Endothelial cell (in vitro differentiated cells): Measurements from ENCODE around the gene TMEM198. TPM values are rescaled to one million over a fixed set of nuclear protein-coding genes. Genes with fewer than 3 reads are reported as not detected.

Experiments used
- DNase-seq: peaks from one replicate; pipeline ENCODE4 v3.0.0; 2021; ENCODE audit warnings: low spot score
- H3K27ac Mint-ChIP-seq: one replicate; pipeline ENCODE4 v1.8.0; 2021; ENCODE audit warnings: mixed read lengths, inconsistent platforms; ENCODE audit not compliant: unreplicated experiment
- H3K27me3 Mint-ChIP-seq: one replicate; pipeline ENCODE4 v1.8.0; 2021; ENCODE audit warnings: mild to moderate bottlenecking, moderate library complexity, mixed read lengths, inconsistent platforms; ENCODE audit not compliant: unreplicated experiment
- H3K36me3 Mint-ChIP-seq: one replicate; pipeline ENCODE4 v1.8.0; 2021; ENCODE audit warnings: mild to moderate bottlenecking, low read depth, mixed read lengths, inconsistent platforms; ENCODE audit not compliant: unreplicated experiment
- H3K4me1 Mint-ChIP-seq: one replicate; pipeline ENCODE4 v1.8.0; 2021; ENCODE audit warnings: mild to moderate bottlenecking, mixed read lengths, inconsistent platforms; ENCODE audit not compliant: unreplicated experiment
- H3K4me3 Mint-ChIP-seq: one replicate; pipeline ENCODE4 v1.8.0; 2021; ENCODE audit warnings: mild to moderate bottlenecking, mixed read lengths, inconsistent platforms; ENCODE audit not compliant: unreplicated experiment
- H3K9me3 Mint-ChIP-seq: one replicate; pipeline ENCODE4 v1.8.0; 2021; ENCODE audit warnings: mixed read lengths, inconsistent platforms; ENCODE audit not compliant: unreplicated experiment
- total RNA-seq: library from RNA; stranded (reverse); fragmentation: NEBNext Ultra II Directional; extraction: Animal tissue kit (Norgen Biotek cat#: 25700); gene quantifications from one replicate; pipeline ENCODE4 v1.2.1, GENCODE V29; 2021; ENCODE audit not compliant: unreplicated experiment
- TF ChIP-seq, protein P1 (sequence below): fragments of 200-600 bp; sonication (generic); IDR thresholded peaks from one replicate; pipeline ENCODE4 v1.5.0; 2021; ENCODE audit warnings: antibody characterized with exemption; ENCODE audit not compliant: unreplicated experiment

Gene TMEM198
- total RNA-seq, 1 donor from 2014 or later, result not detected

DNA sequence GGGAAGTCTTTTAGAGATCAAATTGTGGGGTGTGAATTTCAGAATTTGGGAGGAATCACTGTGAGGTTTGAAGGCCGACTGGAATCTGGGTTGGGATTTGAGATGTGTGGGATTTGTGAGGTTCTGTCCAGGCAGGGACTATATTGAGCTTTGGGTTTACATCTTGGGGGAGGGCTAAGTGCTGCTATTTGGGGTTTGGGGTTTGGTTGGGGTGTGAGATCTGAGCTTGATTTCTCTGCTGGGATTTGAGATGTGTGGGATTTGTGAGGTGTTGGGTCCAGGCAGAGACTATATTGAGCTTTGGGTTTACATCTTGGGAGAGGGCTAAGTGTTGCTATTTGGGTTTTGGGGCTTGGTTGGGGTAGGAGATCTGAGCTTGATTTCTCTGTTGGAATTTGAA, 44.3 kb upstream of the TMEM198 start:
- Mint-ChIP-seq H3K27ac (peak overlapping the region; percentile 22), H3K4me3 (peak overlapping the region; percentile 92), H3K36me3 (peaks cover 11% of the 10 kb centered on the region), H3K27me3 (peaks cover 24% of the 10 kb centered on the region), H3K9me3 (no peaks in the 10 kb centered on the region), H3K4me1 (peaks cover 50% of the 10 kb centered on the region)
- TF ChIP-seq, protein P1, sequence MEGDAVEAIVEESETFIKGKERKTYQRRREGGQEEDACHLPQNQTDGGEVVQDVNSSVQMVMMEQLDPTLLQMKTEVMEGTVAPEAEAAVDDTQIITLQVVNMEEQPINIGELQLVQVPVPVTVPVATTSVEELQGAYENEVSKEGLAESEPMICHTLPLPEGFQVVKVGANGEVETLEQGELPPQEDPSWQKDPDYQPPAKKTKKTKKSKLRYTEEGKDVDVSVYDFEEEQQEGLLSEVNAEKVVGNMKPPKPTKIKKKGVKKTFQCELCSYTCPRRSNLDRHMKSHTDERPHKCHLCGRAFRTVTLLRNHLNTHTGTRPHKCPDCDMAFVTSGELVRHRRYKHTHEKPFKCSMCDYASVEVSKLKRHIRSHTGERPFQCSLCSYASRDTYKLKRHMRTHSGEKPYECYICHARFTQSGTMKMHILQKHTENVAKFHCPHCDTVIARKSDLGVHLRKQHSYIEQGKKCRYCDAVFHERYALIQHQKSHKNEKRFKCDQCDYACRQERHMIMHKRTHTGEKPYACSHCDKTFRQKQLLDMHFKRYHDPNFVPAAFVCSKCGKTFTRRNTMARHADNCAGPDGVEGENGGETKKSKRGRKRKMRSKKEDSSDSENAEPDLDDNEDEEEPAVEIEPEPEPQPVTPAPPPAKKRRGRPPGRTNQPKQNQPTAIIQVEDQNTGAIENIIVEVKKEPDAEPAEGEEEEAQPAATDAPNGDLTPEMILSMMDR, result no peak
- no peak for DNase-seq

GRCh38 chr2:219500135-219500534, 43.7 kb upstream of the TMEM198 start:
- Mint-ChIP-seq H3K4me1 (peaks cover 50% of the 10 kb centered on the region), H3K27ac (no peak overlapping the region), H3K36me3 (peaks cover 14% of the 10 kb centered on the region), H3K27me3 (peaks cover 23% of the 10 kb centered on the region), H3K4me3 (peak overlapping the region; percentile 16), H3K9me3 (no peaks in the 10 kb centered on the region)
- TF ChIP-seq, protein P1, result no peak
- no peak for DNase-seq

DNA sequence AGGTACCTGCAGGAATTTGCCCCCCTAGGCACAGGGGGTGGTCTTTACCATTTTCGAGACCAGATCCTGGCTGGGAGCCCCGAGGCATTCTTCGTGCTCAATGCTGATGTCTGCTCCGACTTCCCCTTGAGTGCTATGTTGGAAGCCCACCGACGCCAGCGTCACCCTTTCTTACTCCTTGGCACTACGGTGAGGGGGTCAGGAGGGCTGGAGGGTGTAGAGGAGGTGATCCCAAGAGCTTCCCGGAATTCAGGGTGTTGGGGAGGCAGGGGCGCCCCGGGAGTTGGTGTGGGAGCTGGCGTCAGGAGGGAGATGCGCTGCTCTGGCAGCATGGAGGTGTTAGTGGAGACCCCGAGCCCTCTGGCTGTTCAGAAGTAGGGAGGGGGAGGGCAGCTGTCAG, 42.0 kb upstream of the TMEM198 start:
- no peak overlapping the region for H3K4me3 Mint-ChIP-seq
- peaks cover 18% of the 10 kb centered on the region for H3K27me3 Mint-ChIP-seq
- H3K4me1 Mint-ChIP-seq, result peaks cover 53% of the 10 kb centered on the region

DNA sequence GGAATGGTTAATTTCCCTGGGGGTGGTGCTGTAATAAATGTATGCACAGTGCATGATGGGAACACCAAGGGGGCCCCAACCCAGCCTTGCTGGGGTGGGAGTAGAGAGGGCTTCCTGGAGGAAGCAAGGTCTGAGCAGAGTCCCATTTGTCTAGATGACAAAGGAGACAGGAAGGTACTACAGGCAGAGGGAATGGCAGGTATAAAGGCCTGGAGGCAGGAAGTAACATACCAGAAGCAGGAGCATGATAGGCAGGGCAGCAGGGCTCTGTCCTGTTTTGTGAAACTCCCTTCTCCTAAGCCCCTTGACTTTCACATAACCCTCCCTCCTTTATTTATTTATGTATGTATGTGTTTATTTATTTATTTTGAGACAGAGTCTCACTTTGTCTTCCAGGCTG, 41.2 kb upstream of the TMEM198 start:
- H3K36me3 Mint-ChIP-seq, result peaks cover 24% of the 10 kb centered on the region
- peak overlapping the region; percentile 24 for H3K27ac Mint-ChIP-seq
- TF ChIP-seq, protein P1, result no peak
- peaks cover 16% of the 10 kb centered on the region for H3K27me3 Mint-ChIP-seq
- no peak overlapping the region for H3K4me3 Mint-ChIP-seq
- peaks cover 56% of the 10 kb centered on the region for H3K4me1 Mint-ChIP-seq
- H3K9me3 Mint-ChIP-seq, result no peaks in the 10 kb centered on the region
- DNase-seq, result no peak

More for the DNA sequence above, 42.0 kb upstream of the TMEM198 start:
- Mint-ChIP-seq H3K27ac (no peak overlapping the region), H3K36me3 (peaks cover 24% of the 10 kb centered on the region), H3K9me3 (no peaks in the 10 kb centered on the region)
- TF ChIP-seq, protein P1, result no peak
- no peak for DNase-seq

DNA sequence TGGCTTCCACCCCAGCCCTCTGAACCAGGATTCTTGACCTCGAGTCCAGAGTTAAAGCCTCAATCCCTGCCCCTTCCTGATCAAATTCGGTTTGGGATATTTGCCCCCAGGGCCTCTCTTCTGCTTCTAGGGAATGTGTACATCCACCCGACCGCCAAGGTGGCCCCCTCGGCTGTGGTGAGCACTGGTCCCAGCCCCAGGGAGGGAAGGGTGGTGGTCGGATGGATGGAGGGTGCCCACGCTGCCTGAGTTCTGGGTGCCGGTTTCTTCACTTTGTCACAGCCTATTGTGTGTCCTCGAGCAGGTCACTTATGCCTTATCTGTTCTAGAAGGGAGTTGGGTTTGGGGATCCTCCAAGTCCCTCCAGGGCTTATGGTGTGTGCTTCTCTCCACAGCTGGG, 38.2 kb upstream of the TMEM198 start:
- H3K36me3 Mint-ChIP-seq, result peaks cover 20% of the 10 kb centered on the region
- no peak overlapping the region for H3K27ac Mint-ChIP-seq
- TF ChIP-seq, protein P1, result no peak
- no peaks in the 10 kb centered on the region for H3K9me3 Mint-ChIP-seq
- no peak for DNase-seq
- peaks cover 8% of the 10 kb centered on the region for H3K27me3 Mint-ChIP-seq
- no peak overlapping the region for H3K4me3 Mint-ChIP-seq
- peaks cover 49% of the 10 kb centered on the region for H3K4me1 Mint-ChIP-seq
